Tibial nerve (tissue), 4 donors: ENCODE results near the gene DNM3. TPM values are rescaled to one million over a fixed set of nuclear protein-coding genes. Genes with fewer than 3 reads are reported as not detected.

Source experiments
- DNase-seq, 2 donors: peaks; one replicate each; pipeline ENCODE4 v3.0.0-alpha.2; 2019; ENCODE audit warnings: low spot score in 2 of 2
- H3K27ac ChIP-seq, 4 donors: fragments of 200-600 bp; sonication (generic) in 3 of 4; one replicate each; pipeline ENCODE4 v1.5.1; 2017 to 2019; ENCODE audit warnings: mild to moderate bottlenecking in 1 of 4
- H3K27me3 ChIP-seq, 2 donors: fragments of 200-600 bp; sonication (generic) in 1 of 2; one replicate each; pipeline versions ENCODE4 v1.5.1 to v1.6.0; 2017 to 2019
- H3K36me3 ChIP-seq, 3 donors: fragments of 200-600 bp; sonication (generic); one replicate each; pipeline ENCODE4 v1.5.1; 2018 to 2019
- H3K4me1 ChIP-seq, 4 donors: fragments of 200-600 bp; sonication (generic) in 3 of 4; one replicate each; pipeline ENCODE4 v1.5.1; 2017 to 2019
- H3K4me3 ChIP-seq, 4 donors: fragments of 200-600 bp; sonication (generic) in 3 of 4; one replicate each; pipeline ENCODE4 v1.5.1; 2017 to 2019; ENCODE audit warnings: mild to moderate bottlenecking in 1 of 4, moderate library complexity in 1 of 4
- H3K9me3 ChIP-seq, 4 donors: fragments of 200-600 bp; sonication (generic) in 3 of 4; one replicate each; pipeline ENCODE4 v1.5.1; 2017 to 2019
- EP300 ChIP-seq, 2 donors: sonication (generic); formaldehyde crosslinking; IDR thresholded peaks; one replicate each; pipeline ENCODE4 v1.6.1; 2017; ENCODE audit warnings: antibody characterized with exemption in 2 of 2, mild to moderate bottlenecking in 1 of 2
- POLR2A ChIP-seq, 2 donors: fragments of 450-650 bp; IDR thresholded peaks; one replicate each; pipeline ENCODE4 v1.6.1; 2017; ENCODE audit warnings: antibody characterized with exemption in 2 of 2, mild to moderate bottlenecking in 2 of 2, moderate library complexity in 2 of 2
- WGBS, 2 donors: methylation state at CpG; one replicate each; pipeline ENCODE4 v1.1.5; 2018; 5-methylcytosine and 5-hydroxymethylcytosine counted together
- total RNA-seq, 4 donors: library from RNA; depleted of rRNA; stranded (reverse); fragments of >200 nt; gene quantifications; one replicate each; pipeline ENCODE4 v1.1.0, GENCODE V29; 2016
- TF ChIP-seq, protein P1 (sequence below), 5 experiments: fragments of 200-600 bp in 3 of 5; fragments of 450-650 bp in 2 of 5; sonication (generic) in 3 of 5; IDR thresholded peaks; one replicate each; pipeline ENCODE4 v1.5.1; 2016 to 2019; ENCODE audit warnings: antibody characterized with exemption in 5 of 5, mild to moderate bottlenecking in 3 of 5, moderate library complexity in 2 of 5

The DNM3 gene
- total RNA-seq, 4 donors from 2014 or later = 9.8 to 15.3 (median 12.3) TPM

DNA sequence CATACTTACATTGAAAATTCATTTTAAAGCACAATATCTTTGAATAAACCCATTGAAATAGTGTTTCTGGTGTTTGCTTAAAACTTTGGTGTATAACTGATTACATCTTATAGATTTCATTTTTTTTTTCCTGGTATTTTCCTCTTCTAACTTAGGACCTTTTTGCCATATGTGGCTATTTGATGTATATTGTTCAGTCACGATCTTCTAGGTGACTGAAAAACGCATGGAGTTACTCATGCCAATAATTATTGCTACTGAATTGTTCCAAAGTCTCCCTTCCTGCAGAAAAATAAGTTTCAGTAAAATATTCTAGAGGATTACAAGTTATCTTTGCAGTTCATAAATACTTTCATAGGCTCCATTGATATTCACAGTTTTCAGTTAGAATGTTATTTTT, 556.3 kb downstream of the DNM3 start:
- DNase-seq = no peak
- H3K27me3 ChIP-seq = no peaks in the 10 kb centered on the region
- H3K36me3 ChIP-seq = no peaks in the 10 kb centered on the region
- H3K4me1 ChIP-seq = peaks cover 5 to 79% (median 41%) of the 10 kb centered on the region in 4 donors
- TF ChIP-seq EP300 (IDR thresholded peaks at IDR 0.05) = no peak
- TF ChIP-seq, protein P1, sequence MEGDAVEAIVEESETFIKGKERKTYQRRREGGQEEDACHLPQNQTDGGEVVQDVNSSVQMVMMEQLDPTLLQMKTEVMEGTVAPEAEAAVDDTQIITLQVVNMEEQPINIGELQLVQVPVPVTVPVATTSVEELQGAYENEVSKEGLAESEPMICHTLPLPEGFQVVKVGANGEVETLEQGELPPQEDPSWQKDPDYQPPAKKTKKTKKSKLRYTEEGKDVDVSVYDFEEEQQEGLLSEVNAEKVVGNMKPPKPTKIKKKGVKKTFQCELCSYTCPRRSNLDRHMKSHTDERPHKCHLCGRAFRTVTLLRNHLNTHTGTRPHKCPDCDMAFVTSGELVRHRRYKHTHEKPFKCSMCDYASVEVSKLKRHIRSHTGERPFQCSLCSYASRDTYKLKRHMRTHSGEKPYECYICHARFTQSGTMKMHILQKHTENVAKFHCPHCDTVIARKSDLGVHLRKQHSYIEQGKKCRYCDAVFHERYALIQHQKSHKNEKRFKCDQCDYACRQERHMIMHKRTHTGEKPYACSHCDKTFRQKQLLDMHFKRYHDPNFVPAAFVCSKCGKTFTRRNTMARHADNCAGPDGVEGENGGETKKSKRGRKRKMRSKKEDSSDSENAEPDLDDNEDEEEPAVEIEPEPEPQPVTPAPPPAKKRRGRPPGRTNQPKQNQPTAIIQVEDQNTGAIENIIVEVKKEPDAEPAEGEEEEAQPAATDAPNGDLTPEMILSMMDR (IDR thresholded peaks at IDR 0.05) = no peak
- no peak for TF ChIP-seq POLR2A (IDR thresholded peaks at IDR 0.05)
- no peak overlapping the region for H3K4me3 ChIP-seq
- peak overlapping the region; percentile 49 to 93 (median 85) for H3K27ac ChIP-seq
- 68 to 78% methylated on average over 2 of the region's 2 CpGs for WGBS, 2 donors
- no peaks in the 10 kb centered on the region for H3K9me3 ChIP-seq

DNA sequence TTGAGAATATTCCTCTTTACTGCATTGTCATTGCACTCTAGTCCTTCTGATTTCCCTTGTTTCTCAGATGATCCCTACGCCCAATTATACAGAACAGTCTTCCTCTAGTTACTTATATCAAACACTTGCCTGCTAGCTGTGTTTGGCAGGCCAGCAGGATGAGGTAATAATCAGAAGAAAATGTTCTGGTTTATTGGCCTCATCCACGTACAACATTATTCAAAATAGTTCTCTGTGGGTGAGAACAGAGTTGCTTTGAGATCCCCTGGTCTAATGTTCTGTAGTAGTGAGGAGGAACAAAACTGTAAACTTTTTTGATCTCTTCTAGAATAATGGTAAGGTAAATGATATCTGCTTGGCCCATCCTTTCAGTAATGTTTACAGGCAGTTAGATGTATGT, 556.9 kb downstream of the DNM3 start:
- no peaks in the 10 kb centered on the region for H3K9me3 ChIP-seq

DNA sequence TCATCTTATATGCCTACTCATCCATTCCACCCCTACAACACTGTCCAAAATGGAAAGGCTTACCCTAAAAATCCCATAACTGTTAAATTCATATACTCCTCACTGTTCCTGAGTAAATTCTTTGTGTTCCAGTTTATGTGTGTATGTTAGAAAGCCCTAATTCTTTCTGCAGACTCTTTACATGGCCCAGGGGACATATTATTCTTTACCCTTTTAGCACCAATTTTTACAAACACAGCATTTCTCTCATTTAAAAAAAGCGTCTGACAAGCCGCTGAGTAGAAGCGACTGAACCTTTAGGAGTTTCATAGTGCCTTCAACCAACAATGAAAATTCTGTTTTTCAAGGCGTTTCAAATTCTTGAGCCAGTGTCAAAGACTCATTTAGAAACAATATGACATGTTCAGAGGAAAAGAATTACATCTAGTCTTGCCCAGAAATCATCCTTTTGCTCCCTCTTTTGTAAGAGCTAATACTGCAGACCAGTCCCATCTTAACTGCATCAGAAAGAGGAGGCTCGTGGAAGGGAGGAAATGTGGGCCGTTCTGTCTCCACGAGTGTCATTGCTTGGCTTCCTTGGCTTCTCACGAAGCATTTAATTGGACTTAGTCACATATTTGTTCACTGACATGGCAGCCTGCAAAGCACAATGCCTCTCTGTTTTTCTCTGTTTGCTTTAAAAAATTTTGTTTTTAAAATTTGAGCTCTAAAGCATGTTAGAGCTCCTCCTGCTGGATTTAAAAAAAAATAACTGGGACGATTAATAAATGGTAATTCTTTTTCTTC, 557.9 kb downstream of the DNM3 start:
- Histone ChIP-seq H3K4me3 (peak overlapping the region in 3 of 4 donors; percentile 14 to 29 (median 28)), H3K27me3 (no peaks in the 10 kb centered on the region), H3K9me3 (no peaks in the 10 kb centered on the region), H3K27ac (peak overlapping the region; percentile 49 to 93 (median 85)), H3K36me3 (no peaks in the 10 kb centered on the region), H3K4me1 (peaks cover 5 to 80% (median 39%) of the 10 kb centered on the region in 4 donors)
- TF ChIP-seq POLR2A (IDR thresholded peaks at IDR 0.05) (peak in 1 of 2 donors; percentile 43), EP300 (IDR thresholded peaks at IDR 0.05) (peak; percentile 19 to 93)
- TF ChIP-seq, protein P1 (IDR thresholded peaks at IDR 0.05) = peak; percentile 61 to 86 (median 66)
- WGBS, 2 donors = 11 to 14% methylated on average over 9 of the region's 9 CpGs
- peak; percentile 26 to 65 for DNase-seq

More for the DNA sequence above, 556.9 kb downstream of the DNM3 start:
- peak in 1 of 2 donors; percentile 29 for DNase-seq
- TF ChIP-seq POLR2A (IDR thresholded peaks at IDR 0.05) = no peak
- peak in 1 of 2 donors; percentile 12 for TF ChIP-seq EP300 (IDR thresholded peaks at IDR 0.05)
- Histone ChIP-seq H3K27ac (peak overlapping the region; percentile 49 to 93 (median 85)), H3K36me3 (no peaks in the 10 kb centered on the region), H3K4me1 (peaks cover 5 to 81% (median 41%) of the 10 kb centered on the region in 4 donors), H3K4me3 (no peak overlapping the region), H3K27me3 (no peaks in the 10 kb centered on the region)
- 45 to 47% methylated on average over 2 of the region's 2 CpGs for WGBS, 2 donors

DNA sequence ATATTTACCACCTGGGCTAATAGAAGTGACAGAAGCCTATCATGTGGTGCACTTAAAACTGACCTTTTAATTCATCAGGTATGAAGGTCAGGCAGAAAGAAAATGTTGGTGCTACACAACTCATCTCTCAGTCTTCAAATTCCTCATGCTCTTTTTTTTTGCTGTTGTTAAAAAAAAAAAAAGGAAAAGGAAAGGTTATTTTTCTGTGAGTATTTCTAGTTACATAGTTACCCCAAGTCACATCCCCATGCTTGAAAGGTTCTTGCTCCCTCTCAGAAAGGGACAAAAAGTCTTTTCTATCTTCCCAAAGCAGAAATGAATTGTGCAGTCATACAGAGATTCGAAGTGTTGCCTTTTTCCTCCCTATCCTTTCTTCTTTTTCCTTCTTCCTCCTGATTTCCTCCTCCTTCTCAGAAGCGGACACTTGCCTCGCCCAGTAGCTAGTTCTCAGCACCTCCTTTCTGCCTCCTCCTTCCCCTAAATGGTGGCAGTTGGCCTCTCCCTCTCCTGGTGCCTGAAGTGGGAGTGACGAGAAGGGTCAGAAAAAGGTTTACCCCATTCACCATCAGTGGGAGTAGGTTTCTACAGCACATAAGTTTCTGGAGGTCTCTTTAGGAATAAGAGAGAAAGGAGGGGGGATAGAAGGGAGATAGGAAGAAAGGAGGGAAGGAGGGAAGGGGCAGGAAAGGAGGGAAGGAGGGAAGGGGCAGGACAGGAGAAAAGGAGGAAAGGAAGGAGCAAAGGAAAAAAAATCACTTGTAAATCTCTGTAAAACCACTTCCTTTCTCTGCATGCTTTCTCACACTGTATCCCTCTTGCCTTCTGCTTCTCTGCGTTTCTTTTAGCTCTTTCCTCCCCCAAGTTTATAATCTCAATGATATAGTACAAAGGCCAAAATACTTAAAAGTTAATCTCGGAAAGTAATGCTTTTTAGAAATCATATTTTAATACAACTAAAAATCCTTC, 558.7 kb downstream of the DNM3 start:
- H3K4me3 ChIP-seq = no peak overlapping the region
- no peaks in the 10 kb centered on the region for H3K27me3 ChIP-seq
- TF ChIP-seq EP300 (IDR thresholded peaks at IDR 0.05) = no peak
- TF ChIP-seq, protein P1 (IDR thresholded peaks at IDR 0.05) = no peak
- TF ChIP-seq POLR2A (IDR thresholded peaks at IDR 0.05) = no peak
- peak in 1 of 2 donors; percentile 14 for DNase-seq
- H3K27ac ChIP-seq = peak overlapping the region; percentile 49 to 93 (median 85)
- H3K36me3 ChIP-seq = no peaks in the 10 kb centered on the region
- H3K9me3 ChIP-seq = no peaks in the 10 kb centered on the region
- peaks cover 5 to 71% (median 33%) of the 10 kb centered on the region in 4 donors for H3K4me1 ChIP-seq
- WGBS, 2 donors = 33 to 34% methylated on average over 6 of the region's 6 CpGs

DNA sequence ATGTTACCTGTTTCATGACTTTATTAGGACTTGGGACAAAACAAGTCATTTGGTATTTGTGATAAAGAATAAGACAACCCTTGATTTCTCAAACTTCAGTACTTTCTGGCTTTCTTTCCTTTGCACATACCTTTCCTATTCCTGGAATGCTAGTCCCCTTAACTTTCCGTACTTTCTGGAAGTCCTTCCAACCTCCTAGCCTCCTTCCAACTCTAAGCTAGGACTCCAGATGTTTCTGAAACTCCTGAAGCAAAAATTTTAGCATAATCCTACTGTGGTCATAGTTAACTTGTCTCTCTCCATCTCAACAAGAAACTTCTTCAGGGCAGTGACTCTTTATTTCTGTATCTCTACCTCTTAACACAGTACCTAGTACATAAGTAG, 559.4 kb downstream of the DNM3 start:
- 41 to 48% methylated on average over 1 of the region's 1 CpG for WGBS, 2 donors
- H3K27ac ChIP-seq = peak overlapping the region; percentile 49 to 93 (median 85)
- peaks cover 5 to 68% (median 33%) of the 10 kb centered on the region in 4 donors for H3K4me1 ChIP-seq
- no peaks in the 10 kb centered on the region for H3K9me3 ChIP-seq
- TF ChIP-seq POLR2A (IDR thresholded peaks at IDR 0.05) = no peak
- H3K4me3 ChIP-seq = no peak overlapping the region
- no peaks in the 10 kb centered on the region for H3K36me3 ChIP-seq
- no peaks in the 10 kb centered on the region for H3K27me3 ChIP-seq
- no peak for DNase-seq
